GM11168 (cell line): ENCODE results near the gene MSI2.

Experiments used
- in situ Hi-C: fragments of 300-500 bp; cut with MboI; formaldehyde crosslinking; loops from one replicate; pipeline ENCODE4 v1.12.0; 2022; ENCODE audit warnings: low sequenced_read_pairs; ENCODE audit not compliant: unreplicated experiment

MSI2 gene

GRCh38 chr17:57555636-57556175, 299.4 kb downstream of the MSI2 start:
- in situ Hi-C loops = no loop called here

GRCh38 chr17:57556320-57556719, 300.0 kb downstream of the MSI2 start:
- in situ Hi-C loops = no loop called here

GRCh38 chr17:57556977-57557376, 300.7 kb downstream of the MSI2 start:
- in situ Hi-C loops = no loop called here

- in situ Hi-C loops = no loop called here
These were observed 301.1 kb downstream of the MSI2 start for GRCh38 chr17:57557416-57557815.

GRCh38 chr17:57557834-57558681, 301.7 kb downstream of the MSI2 start:
- in situ Hi-C loops = no loop called here

GRCh38 chr17:57559226-57559625, 302.9 kb downstream of the MSI2 start:
- in situ Hi-C loops = no loop called here

- in situ Hi-C loops = no loop called here
These were observed 303.5 kb downstream of the MSI2 start for GRCh38 chr17:57559634-57560318.

GRCh38 chr17:57560319-57560705, 304.0 kb downstream of the MSI2 start:
- in situ Hi-C loops = no loop called here

- in situ Hi-C loops = no loop called here
These were observed 304.9 kb downstream of the MSI2 start for GRCh38 chr17:57561072-57561861.

GRCh38 chr17:57562184-57562698, 305.9 kb downstream of the MSI2 start:
- in situ Hi-C loops = no loop called here

GRCh38 chr17:57563958-57564357, 307.6 kb downstream of the MSI2 start:
- in situ Hi-C loops = no loop called here

GRCh38 chr17:57565176-57565575, 308.9 kb downstream of the MSI2 start:
- in situ Hi-C loops = no loop called here

- in situ Hi-C loops = no loop called here
These were observed 310.4 kb downstream of the MSI2 start for GRCh38 chr17:57566721-57567120.

- in situ Hi-C loops = no loop called here
These were observed 310.9 kb downstream of the MSI2 start for GRCh38 chr17:57567251-57567650.

GRCh38 chr17:57568340-57568739, 312.0 kb downstream of the MSI2 start:
- in situ Hi-C loops = no loop called here

- in situ Hi-C loops = no loop called here
These were observed 312.7 kb downstream of the MSI2 start for GRCh38 chr17:57569021-57569420.

- in situ Hi-C loops = no loop called here
These were observed 313.5 kb downstream of the MSI2 start for GRCh38 chr17:57569853-57570252.

GRCh38 chr17:57570724-57571344, 314.5 kb downstream of the MSI2 start:
- in situ Hi-C loops = no loop called here

- in situ Hi-C loops = no loop called here
These were observed 315.7 kb downstream of the MSI2 start for GRCh38 chr17:57572062-57572461.

GRCh38 chr17:57572600-57572999, 316.3 kb downstream of the MSI2 start:
- in situ Hi-C loops = no loop called here
